HG03139 (cell line): Measurements from ENCODE around the gene KIF5A.
A peak's percentile ranks its signal among the peaks of the same experiment; 100 is the strongest.

Experiments
- ATAC-seq: cut with Tn5 transposase; IDR thresholded peaks from one replicate; pipeline ENCODE4 v1.9.1; 2021; ENCODE audit not compliant: unreplicated experiment

KIF5A gene

DNA sequence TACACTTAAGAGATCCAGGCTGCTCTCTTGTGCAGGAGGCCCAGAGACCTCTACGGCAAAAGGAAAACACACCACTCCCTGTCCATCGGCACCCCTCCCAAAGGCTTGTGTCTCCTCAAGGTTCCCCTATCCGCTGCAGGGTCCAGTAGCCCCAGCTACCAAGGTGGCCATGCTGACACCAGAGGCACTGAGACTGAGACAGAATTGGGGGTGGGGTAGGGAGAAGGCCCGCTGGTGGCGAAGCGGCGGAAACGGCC lies 30.1 kb upstream of the KIF5A start:
- ATAC-seq = no peak

DNA sequence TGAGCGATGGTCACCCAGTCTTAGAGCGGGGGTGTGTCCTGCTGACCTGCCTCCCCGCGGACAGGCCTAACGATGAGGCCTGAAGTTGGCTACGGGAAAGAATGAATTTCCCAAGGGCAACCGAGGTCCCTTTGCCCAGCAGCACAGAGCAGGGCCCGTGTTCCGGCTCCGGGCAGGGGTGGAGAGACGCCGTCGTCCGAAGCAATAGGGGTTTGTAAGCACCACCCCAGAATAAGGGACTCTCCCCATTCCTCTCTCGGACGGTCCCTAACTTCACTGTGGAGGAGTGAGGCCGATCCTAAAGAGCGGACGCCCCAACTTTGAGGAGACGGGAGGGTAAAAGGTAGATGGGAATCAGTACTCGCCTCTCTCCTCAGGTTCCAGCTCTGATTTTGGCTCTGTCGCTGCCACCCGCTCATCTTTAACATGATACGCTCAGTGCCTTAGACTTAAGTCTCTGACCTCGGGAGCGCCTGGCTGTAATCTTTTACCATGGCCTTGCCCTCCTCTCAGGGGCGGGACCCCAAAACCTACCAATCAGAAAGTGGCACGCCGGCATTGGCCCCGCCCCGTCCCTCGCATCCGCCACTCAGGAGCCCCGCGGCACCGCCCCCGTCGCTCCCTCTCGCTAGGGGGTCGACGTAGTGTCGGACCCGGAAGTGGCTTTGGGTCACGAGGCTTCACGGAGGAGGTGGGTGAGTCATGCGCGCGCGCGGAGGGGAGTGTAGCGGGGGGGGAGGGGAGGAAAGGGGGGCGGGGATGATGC lies 29.6 kb upstream of the KIF5A start, which contains the start of gene DDIT3:
Gene DDIT3 (minus strand): TSS at position 462 of the 766 bp plus-strand sequence. CDS start 3,108 bp downstream, outside the sequence.
- peak; percentile 61 for ATAC-seq

DNA sequence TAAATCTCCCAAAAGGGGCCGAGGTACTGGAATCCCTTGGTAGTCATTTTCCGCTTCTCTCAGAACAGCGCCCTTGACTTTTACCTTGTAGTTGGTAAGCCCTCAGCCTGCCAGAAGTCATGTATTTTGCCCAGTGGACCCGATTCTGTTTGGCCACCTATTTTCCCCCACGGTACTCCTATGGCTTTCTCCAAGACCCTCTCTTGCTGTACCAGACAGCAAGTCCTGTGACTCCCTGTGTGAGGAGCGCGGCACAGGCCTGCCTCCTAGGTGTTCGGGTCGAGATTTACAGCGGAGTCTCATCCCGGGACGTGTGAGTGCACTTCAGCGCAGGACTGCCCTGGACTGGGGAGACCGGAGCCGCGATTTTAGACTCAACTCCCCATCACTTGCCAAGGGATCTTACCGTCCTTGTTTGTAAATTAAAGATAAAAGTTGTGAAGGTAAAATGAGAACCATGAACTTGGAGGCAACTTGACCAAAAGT lies 28.3 kb upstream of the KIF5A start:
- no peak for ATAC-seq

DNA sequence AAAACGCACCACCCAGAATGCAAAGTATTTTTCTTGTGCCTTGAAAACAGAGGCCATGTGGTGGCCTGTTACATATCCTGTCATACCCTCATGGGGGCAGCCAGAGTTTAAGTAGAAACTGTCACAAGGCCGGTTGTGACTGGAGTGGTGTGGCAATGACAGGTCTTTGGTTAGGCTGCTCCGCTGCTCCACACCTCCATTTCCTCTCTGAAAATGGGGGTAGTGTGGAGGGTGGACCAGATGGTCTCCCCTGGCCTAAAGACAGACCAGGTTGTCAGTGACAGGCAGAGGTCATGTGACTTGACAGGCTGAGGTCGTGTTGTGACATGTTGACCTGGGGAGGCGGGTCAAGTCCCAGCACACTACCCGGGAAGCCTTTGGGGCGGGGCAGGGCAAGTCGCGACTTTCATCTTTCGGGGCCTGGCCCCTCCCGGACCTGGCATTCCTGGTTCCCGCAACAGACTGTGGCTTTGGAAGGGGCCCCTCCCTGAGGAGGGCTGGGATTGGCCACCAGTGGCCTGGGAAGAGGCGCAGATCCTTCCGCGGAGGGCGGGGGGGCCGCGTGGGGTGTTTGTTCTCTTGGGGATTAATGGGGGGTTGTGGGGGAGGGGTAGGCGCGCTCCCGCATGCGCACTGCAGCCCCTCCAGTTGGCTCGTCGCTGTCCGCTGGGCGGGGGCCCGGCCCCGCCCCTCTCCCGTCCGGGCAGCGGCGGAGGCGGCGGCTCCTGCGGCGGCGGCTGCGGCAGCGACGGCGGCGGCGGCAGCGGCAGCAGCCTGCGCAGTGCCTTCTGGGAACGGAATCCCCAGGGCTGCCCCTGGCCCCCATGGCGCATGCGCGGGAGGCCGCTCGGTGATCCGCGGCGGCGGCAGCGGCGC lies 27.6 kb upstream of the KIF5A start, which contains the start of gene MBD6:
Gene MBD6 (plus strand): TSS at position 814 of the 876 bp plus-strand sequence. CDS start 1,480 bp downstream, outside the sequence.
- peak; percentile 35 for ATAC-seq

DNA sequence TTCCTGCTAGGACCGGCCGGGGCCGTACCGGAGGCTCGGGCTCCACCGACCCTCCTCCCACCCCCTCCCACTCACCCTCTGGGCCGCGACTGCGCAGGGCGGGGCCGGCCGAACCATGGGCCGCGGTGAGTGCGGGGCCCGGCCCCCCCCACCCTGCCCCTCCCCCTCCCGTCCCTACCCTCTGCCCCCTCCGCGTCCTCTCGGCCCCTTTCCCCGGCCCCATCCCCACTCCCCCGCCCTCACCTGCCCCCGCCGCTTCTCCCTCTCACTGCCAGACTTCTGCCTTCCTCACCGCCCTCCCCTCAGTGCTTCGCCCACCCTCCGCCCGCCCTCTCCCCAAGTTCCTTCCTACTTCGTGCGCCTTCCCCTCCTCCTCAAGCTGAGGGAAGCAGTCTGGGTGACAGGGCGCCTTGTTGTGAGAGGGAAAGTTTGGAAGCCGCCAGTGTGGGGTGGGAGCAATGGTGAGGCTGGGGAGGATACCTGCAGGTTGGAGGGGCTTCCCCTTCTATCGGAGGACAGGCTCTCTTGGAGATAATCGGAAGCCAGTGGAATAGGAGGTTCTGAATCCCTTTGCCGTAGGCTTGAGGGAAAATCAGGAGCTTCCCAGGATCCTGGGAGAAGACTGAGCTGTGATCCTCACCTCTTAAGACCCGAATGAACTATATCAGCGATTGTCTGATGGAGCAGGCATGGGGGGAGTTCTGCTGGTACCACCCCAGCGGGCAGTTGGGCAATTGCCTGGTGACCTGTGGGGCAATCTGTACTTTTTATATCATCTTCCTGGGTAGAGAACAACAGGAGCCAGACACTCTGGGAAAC lies 26.7 kb upstream of the KIF5A start:
- ATAC-seq = no peak

DNA sequence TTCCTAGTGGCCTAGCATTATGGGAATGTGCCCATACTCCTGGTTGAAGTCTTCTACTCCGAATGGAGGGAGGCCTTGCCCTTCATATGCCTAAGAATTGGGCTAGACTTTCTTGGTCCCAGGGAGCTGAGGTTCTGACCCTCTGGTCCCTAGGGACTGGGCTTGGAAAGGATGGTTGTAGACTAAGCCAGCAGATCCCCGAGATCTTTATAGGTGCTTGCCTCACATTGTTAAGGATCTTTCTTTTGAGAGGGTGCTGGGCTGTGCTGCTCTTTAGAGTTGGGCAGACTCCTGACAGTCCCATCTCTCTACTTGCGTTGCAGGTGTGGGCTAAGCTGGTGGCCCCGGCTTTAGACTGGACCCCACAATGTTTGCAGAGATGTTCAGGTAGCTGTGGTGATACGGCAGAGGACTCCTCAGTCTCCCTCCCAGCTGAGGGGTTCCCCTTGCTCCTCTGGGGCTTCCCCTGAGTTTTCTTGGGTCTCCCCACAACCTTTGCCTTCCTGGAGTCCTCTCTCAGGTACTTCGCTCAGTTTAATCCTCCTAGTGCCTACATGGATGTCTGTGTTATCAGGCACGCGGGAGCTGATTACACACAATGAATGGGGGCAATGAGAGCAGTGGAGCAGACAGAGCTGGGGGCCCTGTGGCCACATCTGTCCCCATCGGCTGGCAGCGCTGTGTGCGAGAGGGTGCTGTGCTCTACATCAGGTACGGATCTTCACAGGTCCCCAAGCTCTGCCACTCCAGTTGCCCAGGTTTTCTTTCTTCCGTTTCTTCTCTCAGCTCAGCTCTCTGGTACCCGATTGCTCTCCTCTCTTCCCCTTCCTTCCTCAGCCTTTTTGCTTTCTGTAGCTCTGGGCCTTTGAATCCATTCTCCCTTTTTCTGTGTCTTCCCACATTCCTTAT lies 25.9 kb upstream of the KIF5A start:
- ATAC-seq = no peak

DNA sequence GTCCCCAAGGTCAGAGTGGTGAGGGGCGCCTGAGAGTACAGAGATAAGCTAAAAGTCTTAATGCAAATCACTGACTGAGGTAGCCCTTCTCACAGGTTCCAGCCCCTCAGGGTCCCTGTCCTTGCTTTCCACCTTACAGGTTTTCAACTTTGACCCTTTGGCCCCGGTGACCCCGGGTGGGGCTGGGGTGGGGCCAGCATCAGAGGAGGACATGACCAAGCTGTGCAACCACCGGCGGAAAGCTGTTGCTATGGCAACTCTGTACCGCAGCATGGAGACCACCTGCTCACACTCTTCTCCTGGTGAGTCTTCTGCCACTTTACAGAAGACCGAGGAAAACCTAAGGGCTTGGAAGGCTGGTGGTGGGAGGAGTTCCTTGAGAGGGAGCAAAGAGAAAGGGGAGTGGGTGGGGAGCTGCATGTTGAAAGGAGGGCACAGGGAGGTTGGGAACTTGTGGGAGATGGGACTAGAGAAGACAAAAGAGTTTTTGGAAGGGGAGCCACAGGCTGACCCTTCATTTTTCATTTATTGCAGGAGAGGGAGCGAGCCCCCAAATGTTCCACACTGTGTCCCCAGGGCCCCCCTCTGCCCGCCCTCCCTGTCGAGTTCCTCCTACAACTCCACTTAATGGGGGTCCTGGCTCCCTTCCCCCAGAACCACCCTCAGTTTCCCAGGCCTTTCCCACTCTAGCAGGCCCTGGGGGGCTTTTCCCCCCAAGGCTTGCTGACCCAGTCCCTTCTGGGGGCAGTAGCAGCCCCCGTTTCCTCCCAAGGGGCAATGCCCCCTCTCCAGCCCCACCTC lies 24.8 kb upstream of the KIF5A start:
- no peak for ATAC-seq

DNA sequence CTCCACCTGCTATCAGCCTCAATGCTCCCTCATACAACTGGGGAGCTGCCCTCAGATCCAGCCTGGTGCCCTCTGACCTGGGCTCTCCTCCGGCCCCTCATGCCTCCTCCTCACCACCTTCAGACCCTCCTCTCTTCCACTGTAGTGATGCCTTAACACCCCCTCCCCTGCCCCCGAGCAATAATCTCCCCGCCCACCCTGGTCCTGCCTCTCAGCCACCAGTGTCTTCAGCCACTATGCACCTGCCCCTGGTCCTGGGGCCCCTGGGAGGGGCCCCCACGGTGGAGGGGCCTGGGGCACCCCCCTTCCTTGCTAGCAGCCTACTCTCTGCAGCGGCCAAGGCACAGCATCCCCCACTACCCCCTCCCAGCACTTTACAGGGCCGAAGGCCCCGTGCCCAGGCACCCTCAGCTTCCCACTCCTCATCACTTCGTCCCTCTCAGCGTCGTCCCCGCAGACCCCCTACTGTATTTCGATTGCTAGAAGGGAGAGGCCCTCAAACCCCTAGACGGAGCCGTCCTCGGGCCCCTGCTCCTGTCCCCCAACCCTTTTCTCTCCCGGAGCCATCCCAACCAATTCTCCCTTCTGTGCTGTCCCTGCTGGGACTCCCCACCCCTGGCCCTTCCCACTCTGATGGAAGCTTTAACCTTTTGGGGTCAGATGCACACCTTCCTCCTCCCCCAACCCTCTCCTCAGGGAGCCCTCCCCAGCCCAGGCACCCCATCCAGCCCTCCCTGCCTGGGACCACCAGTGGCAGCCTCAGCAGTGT lies 24.0 kb upstream of the KIF5A start:
- ATAC-seq = no peak

DNA sequence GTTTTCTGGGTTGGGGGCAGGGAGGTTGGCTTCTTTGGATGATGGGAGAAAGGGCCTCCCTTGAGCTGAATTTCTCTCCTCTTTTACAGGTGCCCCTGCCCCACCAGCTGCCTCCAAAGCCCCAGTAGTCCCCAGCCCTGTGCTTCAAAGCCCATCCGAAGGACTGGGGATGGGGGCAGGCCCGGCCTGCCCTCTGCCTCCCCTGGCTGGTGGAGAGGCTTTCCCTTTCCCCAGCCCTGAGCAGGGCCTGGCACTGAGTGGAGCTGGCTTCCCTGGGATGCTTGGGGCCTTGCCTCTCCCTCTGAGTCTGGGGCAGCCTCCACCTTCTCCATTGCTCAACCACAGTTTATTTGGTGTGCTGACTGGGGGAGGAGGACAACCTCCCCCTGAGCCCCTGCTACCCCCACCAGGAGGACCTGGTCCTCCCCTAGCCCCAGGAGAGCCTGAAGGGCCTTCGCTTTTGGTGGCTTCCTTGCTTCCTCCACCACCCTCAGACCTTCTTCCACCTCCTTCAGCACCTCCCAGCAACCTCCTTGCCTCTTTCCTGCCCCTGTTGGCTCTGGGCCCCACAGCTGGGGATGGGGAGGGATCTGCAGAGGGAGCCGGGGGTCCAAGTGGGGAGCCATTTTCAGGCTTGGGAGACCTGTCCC lies 23.2 kb upstream of the KIF5A start:
- ATAC-seq = no peak

DNA sequence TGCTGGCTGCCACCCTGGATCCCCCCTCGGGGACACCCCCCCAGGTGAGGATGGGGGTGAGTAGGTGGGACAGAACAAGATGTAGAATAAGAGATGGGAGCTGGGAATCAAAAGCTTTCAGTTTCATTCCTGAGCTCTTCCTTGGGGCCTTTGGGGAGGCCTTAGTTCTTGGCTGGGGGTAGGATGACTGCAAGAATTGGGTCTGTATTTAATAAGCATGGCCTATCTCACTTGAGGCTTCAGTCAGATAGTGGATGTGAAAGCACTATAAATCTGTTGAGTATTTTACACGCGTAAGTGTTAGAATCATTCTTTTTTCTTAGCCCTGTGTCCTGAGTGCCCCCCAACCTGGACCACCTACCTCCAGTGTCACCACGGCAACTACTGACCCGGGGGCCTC lies 22.7 kb upstream of the KIF5A start:
- no peak for ATAC-seq

DNA sequence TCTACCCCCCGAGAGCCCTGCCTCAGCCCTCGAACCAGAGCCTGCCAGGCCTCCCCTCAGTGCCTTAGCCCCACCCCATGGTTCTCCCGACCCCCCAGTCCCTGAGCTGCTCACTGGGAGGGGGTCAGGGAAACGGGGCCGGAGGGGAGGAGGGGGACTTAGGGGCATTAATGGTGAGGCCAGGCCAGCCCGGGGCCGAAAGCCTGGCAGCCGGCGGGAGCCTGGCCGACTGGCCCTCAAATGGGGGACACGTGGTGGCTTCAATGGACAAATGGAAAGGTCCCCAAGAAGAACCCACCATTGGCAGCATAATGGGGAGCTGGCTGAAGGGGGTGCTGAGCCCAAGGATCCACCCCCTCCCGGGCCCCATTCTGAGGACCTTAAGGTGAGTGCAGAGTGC lies 21.7 kb upstream of the KIF5A start:
- ATAC-seq = no peak

DNA sequence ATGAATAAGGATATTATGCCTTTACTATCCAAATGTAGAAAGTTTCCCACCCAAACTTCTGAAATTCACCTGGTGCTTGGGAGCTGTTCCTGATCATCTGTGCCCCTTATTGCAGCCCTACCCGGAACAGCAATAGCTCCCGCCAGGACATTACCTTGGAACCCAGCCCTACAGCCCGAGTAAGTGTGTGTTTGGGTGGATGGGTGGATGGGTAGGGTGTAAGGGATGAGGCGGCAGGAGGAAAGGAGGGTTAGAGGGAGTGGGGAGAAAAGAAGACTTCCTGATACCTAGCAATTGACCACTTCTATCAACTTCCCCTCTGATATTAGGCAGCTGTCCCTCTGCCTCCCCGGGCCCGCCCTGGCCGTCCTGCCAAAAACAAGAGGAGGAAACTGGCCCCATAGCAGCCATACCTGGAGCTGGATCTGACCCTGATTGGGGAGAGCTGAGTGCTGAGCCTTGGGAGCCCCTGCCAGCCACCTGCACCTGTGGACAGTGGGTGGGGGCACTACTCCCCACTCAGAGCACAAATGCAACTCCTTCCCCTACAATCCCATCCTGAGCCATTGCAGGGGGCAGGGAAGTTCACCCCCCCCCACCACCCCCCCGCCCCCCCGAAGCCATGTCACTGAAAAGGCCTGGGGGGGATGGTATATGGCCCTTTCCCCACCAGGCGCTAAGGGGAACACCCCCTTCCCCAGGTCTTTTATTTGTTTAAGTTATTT lies 20.9 kb upstream of the KIF5A start:
- ATAC-seq = no peak

DNA sequence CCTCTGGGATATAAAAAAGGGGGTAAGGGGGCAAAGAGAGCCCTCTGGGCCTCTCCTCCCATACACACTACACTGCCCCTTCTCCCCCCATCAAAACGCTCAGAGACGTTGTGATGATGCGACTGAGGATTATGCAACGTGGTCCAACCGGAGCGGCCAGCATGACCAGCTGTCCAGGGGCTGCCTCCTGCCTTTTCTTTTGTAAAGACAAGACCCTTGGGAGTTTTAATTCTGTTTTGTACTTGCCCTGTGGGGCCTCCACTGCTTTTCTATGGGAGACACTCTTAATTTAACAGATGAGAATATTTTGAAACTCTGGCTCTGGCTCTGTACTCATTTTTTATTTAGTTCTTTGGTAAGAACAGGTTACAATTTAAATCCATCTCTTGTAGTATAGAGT lies 20.0 kb upstream of the KIF5A start:
- no peak for ATAC-seq

DNA sequence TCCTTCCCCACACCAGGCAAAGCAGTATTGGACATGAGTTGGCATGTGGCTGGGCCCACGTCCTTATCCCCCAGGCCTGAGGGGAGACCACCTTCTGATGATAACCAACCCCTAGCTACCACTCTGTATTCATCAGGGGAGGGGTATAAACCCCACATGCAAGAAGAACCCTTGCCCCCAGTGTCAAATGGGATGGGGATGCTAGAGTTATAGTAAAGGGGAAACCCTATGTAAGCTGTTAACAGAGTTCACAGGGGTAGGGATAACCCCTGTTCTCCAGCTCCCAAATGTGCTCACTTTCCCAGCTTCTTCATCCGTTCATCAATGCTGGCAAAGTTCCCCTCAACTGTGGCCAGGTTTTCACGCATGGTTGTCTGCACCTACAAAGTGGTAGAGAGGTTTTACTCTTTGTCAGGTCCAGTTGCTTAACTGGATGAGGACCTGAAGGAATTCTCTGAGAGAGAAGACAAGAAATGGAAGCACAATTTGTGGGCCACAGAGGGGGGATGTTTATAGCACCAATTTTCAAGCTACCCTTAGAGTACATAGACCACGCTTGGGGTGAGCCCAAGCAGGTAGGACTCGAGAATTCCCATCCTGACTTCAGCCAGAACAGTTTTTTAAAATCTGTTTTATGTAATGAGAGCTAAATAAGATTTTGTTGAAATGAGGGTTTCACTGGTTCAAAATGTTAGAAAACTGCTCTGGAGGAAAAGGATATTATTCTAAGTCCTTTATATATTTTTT lies 19.3 kb upstream of the KIF5A start:
- ATAC-seq = no peak

DNA sequence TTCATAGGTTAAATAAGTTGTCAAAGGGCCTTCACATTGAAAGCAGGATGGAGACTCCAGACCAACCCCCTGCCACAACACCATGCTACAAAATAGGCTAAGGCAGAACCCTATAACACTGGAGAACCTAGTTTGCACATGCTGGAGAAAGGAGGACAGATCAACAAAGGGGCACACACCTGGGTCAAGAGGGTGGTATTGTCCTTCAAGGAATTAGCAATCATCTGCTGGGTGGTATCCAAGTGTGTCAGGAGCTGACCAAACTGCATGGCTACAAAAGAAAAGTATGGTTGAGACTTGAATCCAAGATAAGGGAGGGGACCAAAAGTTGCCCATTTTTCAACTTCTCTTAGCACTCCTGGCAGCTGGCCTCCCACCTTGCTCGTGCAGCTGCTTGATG lies 18.0 kb upstream of the KIF5A start:
- ATAC-seq = no peak

DNA sequence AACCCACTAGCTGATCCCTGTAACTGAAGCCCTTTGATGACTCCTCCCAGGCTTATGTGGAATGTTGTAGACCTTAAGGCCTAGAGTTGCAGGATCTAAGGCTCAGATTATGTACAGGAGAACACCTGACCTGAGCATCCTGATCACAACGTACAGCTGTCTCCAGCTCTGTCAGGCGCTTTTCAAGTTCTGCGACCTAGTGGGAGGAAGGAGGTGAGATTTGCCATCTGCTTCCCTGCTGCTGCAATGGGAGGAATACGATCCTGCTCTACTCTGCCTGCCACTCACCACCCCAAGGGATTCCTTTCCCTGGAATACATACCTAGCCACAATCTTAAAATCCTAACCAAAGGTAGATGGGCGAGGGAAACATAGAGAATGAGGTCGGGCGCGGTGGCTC lies 16.7 kb upstream of the KIF5A start:
- no peak for ATAC-seq

DNA sequence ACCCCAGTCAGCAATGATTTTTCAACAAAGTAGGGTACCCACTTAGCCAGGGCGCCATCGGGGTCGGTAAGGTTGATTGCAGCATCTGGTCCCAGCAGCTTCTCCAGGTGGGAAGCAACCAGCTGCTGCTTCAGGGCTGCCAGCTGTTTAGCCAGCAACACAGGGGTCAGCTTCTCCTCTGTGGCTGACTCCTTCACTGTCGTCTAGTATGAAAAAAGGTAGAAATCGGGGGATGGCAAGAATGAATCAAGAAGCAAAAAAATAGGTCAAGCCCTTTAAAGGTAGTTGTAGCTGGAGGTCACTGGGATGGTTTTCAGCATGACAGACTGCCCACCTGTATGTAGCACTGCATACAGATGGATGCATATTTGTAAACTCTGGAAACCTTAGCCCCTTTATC lies 15.6 kb upstream of the KIF5A start:
- no peak for ATAC-seq
